GM23248 (cell line): ENCODE data around the gene JAK3.

ENCODE experiments used
- EZH2 ChIP-seq: fragments of 200-600 bp; sonication (generic); IDR thresholded peaks from 2 replicates; pipeline ENCODE4 v1.6.1; 2018; ENCODE audit warnings: antibody characterized with exemption, mild to moderate bottlenecking; ENCODE audit not compliant: insufficient read depth, poor library complexity, severe bottlenecking
- EZH2phosphoT487 ChIP-seq: fragments of 200-600 bp; sonication (generic); IDR thresholded peaks from 2 replicates; pipeline ENCODE4 v1.6.1; 2018; ENCODE audit warnings: antibody characterized with exemption, moderate library complexity, mild to moderate bottlenecking, low read depth; ENCODE audit not compliant: insufficient read depth

DNA sequence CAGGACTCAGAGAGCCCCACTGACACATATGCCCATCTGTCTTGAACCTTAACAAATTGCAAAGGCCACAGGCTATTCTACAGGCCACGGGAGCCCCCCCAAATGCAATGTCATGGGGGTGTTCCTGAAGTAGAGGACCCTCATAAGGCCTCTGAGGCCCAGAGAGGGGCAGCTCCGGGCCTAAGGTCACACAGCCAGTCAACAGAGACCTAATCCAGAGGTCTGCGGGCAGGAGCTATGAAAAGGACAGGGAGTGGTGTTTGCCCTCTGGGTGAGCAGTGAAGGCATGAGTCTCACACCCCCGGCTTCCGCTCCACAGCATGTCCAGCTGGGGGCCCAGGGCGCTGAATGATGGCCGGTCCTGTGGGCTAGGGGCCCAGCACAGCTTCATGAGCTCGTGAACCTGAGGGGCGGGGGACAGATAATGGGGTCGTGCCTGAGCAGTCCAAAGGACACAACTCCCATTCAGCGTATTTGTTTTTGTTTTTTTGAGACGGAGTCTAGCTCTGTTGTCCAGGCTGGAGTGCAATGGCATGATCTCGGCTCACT, 21.2 kb downstream of the JAK3 start:
- no peak for TF ChIP-seq EZH2
- TF ChIP-seq EZH2phosphoT487: no peak
